Choroid plexus epithelial cell (primary cell): Measurements from ENCODE around the gene GRIA3.
"Not testable (repeated sequence)": the region's sequence is repeated elsewhere in the genome, so short reads cannot be mapped to it uniquely, and the experiment has no call there.

ENCODE experiments used
- DNase-seq: peaks from one replicate; pipeline ENCODE4 v3.0.0-alpha.2; 2010; ENCODE audit warnings: low read depth
- H3K4me3 ChIP-seq: 2 replicates; pipeline ENCODE4 v1.5.1; 2011; ENCODE audit warnings: low read depth, mild to moderate bottlenecking, control low read depth, low read length, moderate library complexity
- TF ChIP-seq, protein P1 (sequence below): conservative IDR thresholded peaks from 2 replicates; pipeline ENCODE4 v1.5.1; 2011; ENCODE audit warnings: low read depth, mild to moderate bottlenecking, control low read depth, inconsistent platforms, low read length, moderate library complexity

GRIA3 gene

DNA sequence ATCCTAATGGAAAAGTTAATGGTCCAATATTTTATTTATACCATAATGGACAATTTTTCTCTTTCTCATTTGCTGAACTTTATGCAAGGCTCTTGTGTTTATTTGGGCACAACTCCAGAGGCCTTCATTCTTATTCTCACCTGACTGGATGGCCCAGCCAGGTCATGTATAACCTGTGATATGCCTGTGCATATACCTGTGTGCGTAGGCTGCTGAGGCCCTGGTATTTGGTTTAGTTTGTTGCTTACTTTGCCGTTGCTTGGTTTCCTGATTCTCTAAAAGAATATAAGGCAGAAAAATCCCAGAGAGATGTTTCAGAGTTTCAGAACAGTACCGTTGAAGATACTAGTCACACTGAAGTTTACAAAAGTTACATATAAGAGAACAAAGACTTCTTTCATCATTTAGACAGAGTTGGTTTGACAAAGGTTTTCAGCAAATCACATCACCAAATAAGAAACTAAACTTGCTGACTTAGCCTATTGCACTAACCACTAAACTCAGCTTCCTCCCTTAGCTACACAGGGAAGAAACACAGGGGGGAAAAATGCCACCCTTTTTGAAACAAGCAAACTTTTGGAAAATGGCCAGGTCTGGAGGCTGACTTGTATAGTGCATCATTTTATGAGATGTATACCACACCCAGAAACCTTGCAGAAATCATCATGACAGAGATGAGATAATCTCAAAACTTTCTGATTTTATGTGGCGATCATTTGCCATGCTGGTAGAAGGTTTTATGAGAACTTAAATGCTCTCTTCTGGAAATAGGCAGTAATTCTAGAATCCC is 248.5 kb downstream of the GRIA3 start:
- no peak for DNase-seq
- TF ChIP-seq, protein P1, sequence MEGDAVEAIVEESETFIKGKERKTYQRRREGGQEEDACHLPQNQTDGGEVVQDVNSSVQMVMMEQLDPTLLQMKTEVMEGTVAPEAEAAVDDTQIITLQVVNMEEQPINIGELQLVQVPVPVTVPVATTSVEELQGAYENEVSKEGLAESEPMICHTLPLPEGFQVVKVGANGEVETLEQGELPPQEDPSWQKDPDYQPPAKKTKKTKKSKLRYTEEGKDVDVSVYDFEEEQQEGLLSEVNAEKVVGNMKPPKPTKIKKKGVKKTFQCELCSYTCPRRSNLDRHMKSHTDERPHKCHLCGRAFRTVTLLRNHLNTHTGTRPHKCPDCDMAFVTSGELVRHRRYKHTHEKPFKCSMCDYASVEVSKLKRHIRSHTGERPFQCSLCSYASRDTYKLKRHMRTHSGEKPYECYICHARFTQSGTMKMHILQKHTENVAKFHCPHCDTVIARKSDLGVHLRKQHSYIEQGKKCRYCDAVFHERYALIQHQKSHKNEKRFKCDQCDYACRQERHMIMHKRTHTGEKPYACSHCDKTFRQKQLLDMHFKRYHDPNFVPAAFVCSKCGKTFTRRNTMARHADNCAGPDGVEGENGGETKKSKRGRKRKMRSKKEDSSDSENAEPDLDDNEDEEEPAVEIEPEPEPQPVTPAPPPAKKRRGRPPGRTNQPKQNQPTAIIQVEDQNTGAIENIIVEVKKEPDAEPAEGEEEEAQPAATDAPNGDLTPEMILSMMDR, result no peak
- no peak overlapping the region for H3K4me3 ChIP-seq

DNA sequence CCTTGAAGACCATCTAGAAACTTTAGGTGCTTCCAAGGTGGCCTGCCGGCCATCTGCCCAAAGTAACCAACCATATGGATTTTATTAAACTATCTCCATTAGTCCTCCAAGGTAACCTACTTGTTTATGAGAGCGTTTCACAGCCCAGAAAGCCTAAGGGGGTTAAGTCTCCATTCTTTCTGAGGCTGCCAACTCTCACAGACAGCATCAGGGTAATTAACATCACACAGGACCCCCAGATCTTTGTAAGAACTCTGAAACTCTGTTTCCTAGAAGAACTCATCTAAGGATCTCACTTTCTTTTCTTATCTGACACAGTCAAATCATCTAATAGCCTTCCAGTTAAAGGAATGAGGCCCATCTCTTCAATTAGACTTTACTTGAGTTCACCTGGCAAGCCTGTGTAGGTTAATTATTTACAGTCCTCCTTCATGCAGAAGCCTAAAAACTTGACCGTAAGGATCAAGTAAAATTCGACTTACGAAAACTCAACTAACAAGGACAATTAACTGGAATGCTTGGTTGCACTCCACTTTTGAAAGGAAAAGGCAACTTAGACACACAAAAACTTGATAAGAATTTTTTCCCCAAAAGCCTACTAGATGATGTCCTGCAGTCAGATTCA is 252.5 kb downstream of the GRIA3 start:
- no peak overlapping the region for H3K4me3 ChIP-seq
- TF ChIP-seq, protein P1, result no peak
- no peak for DNase-seq

DNA sequence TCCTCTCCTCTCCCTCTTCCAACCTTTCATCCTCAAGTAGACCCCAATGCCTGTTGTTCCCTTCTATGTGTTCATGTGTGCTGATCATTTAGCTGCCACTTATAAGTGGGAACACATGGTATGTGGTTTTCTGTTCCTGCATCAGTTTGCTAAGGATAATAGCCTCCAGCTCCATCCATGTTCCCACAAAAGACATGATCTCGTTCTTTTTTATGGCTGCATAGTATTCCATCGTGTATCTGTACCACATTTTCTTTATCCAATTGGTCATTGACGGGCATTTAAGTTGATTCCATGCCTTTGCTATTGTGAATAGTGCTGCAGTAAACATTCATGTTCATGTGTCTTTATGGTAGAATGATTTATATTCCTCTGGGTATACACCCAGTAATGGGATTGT is 255.8 kb downstream of the GRIA3 start:
- DNase-seq, H3K4me3 ChIP-seq: not testable (repeated sequence)

DNA sequence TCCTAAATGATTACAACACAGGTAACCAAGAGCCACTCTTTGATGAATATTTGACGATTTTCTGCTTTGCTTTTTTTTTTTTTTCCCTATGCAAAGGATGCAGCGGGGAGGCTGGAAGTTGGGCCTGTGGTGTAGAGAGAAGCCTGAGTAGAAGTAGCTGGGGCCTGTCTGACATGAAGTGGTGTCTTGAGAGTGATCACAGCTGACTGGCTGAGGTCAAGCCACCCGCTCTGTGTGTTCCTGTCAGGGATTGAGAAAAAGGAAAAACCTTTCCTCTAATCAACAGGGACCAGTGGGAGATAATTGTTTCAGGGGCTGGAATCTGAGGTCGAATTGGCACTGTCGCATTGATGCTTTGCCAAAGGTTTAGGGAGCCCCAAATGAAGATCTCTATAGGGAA is 258.7 kb downstream of the GRIA3 start:
- no peak for DNase-seq
- no peak overlapping the region for H3K4me3 ChIP-seq
- TF ChIP-seq, protein P1, result no peak

DNA sequence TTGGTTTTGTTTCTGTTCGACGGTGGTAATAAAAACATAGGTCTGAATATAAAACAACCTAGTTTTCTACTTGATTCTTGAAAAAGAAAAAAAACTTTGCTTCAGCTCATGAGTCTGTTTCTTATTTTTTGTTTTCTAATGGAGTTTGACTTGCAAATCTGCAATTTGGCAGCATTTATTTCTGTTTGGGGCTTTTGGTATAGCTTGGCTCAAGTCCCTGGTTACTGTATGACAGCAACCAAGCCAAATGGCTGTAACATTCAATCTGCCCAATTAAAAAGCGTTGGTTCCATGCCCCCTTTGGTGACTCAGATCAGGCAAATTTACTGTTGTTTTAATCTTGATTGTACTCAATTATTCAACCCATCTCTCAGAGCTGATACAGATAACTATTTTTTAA is 263.4 kb downstream of the GRIA3 start:
- TF ChIP-seq, protein P1, result no peak
- DNase-seq, result no peak

DNA sequence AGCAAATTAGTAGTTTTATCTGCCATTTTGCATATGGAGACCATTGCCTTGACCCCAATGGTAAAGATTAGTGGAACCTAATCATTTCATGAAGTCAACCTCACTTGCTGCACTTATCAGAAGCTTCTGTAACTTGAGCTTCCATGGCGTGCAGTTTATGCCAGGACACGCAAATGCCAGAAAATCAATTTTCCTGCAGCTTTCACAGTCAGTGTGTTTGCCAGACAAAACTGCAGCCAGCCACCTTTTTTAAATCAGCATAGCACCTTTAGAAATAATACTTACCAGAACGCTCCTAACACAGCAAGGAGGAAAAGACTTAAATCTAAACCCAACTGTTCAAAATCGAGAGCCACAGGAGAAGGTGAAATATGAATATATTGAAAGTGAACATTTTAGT is 265.3 kb downstream of the GRIA3 start:
- no peak overlapping the region for H3K4me3 ChIP-seq
- TF ChIP-seq, protein P1, result no peak
- DNase-seq, result no peak

More for the DNA sequence above, 263.4 kb downstream of the GRIA3 start:
- no peak overlapping the region for H3K4me3 ChIP-seq

DNA sequence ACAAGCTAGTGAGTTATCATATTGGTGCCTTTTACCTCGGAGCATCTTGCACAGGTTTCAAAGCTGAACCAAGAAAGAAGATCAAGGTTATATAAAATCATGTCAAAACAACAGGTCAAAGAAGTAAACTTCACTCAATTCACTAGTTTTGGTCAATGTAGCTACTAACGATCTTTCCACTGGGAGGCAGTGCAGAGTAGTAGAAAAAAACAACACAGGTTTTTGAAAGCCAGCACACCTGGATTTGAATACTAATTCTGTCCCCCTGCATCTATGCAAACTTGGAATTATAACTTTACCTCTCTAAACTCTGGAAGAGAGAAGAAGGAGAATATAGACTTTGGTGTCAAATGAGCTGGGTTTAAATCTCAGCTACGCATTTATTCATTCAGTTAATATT is 266.1 kb downstream of the GRIA3 start:
- no peak overlapping the region for H3K4me3 ChIP-seq
- DNase-seq, result peak; percentile 23
- TF ChIP-seq, protein P1, result peak; percentile 52
